Uterus (tissue), 2 donors: ENCODE data around the gene CTDNEP1.

Experiments
- POLR2A ChIP-seq, 2 donors: fragments of 450-650 bp; IDR thresholded peaks; one replicate each; pipeline ENCODE4 v1.6.1; 2016; ENCODE audit warnings: antibody characterized with exemption in 2 of 2, mild to moderate bottlenecking in 1 of 2, moderate library complexity in 1 of 2
- TF ChIP-seq, protein P1 (sequence below), 4 experiments: fragments of 200-600 bp in 2 of 4; fragments of 450-650 bp in 2 of 4; sonication (generic) in 2 of 4; IDR thresholded peaks; one replicate each; pipeline ENCODE4 v1.5.1; 2016 to 2019; ENCODE audit warnings: antibody characterized with exemption in 4 of 4, mild to moderate bottlenecking in 2 of 4, moderate library complexity in 1 of 4

GRCh38 chr17:7253082-7253481 lies 1.5 kb upstream of the CTDNEP1 start:
- TF ChIP-seq POLR2A (IDR thresholded peaks at IDR 0.05), result no peak
- TF ChIP-seq, protein P1, sequence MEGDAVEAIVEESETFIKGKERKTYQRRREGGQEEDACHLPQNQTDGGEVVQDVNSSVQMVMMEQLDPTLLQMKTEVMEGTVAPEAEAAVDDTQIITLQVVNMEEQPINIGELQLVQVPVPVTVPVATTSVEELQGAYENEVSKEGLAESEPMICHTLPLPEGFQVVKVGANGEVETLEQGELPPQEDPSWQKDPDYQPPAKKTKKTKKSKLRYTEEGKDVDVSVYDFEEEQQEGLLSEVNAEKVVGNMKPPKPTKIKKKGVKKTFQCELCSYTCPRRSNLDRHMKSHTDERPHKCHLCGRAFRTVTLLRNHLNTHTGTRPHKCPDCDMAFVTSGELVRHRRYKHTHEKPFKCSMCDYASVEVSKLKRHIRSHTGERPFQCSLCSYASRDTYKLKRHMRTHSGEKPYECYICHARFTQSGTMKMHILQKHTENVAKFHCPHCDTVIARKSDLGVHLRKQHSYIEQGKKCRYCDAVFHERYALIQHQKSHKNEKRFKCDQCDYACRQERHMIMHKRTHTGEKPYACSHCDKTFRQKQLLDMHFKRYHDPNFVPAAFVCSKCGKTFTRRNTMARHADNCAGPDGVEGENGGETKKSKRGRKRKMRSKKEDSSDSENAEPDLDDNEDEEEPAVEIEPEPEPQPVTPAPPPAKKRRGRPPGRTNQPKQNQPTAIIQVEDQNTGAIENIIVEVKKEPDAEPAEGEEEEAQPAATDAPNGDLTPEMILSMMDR (IDR thresholded peaks at IDR 0.05), result no peak
